ENCODE measurements around the gene ZNF507.
A peak's percentile ranks its signal among the peaks of the same experiment; 100 is the strongest.

ZNF507 gene

DNA sequence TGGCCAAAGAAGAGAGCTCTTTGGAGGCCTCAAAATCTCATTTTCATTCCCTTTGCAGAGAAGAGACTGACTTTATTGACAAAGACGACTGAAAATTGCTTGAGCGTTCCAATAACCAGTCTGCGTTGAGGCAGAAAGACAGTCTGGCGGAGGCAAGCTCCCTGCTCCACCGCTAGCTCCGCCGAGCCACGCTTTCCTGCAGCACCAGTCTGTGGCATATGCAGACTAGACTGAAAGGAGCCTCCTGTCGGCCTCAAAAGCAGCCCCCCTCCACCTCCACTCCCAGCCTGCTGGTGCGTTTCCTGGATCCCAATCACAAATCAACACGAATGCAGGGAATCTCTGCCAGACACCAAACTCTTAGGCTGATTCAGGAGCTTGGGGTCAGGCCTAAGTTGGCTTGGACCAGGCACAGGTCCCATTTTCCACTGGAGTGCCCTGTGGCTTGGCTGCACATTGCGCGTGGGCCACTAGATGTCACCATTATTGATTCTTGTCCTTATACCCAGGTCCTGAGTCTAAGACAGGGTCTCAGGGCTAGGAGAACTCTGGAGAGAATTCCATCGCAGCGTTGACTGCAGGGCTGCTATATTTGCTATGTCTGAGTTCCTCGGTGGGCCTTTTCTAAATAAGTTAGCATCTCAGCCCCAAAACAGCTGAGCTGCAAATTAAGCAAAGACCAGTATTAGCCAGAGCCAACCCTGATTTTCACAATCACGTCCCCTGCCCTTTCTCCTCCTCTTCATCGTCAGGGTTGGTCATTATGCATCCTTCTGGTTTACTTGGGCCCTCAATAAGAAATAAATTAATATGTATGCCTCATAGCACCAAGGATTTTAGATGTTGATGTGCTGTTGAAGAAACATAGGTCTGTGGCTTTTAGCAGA lies 5.2 kb upstream of the ZNF507 start:
- peak; percentile 50 for DNase-seq

DNA sequence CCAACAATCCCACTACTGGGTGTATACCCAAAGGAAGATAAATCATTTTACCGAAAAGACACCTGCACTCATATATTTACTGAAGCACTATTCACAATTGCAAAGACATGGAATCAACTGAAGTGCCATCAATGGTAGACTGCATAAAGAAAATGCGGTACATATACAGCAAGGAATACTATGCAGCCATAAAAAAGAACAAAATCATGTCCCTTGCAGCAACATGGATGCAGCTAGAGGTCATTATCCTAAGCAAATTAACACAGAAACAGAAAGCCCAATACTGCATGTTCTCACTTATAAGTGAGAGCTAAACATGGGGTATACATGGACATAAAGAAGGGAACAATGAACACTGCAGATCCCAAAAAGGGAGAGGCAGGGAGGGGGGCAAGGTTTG lies 2.7 kb upstream of the ZNF507 start:
- DNase-seq = no peak

DNA sequence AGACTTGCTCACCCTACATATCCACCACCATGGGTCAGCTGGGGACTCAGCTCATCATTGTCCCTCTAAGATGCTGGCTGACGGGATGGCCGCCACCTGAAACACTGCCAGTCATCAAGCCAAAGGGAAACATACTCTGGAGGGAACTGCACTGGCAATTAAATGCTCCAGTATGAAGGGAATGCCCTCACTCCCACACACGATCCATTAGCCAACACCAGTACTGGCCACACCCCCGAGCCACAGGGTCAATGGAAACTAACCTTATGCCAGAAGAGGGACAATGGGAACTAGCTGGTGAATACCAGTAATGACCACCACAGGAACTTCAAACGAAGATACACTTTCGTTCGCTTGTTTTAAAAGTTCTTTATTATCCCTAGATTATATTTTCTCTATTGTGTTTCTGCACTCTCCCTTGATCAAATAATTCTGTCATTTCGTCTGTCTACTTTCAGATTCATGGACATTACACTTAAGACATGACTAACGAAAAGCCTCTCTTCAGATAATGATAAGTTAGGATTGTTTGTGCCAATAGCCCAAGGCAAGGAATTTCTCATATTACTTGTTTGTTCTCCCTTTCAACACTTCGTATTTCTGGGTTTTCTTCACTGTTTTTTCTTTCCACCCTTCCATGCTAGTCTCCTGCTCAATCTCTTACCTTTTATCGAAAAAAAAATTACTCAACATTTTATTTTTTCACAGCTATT lies 1.7 kb upstream of the ZNF507 start:
- no peak for DNase-seq

DNA sequence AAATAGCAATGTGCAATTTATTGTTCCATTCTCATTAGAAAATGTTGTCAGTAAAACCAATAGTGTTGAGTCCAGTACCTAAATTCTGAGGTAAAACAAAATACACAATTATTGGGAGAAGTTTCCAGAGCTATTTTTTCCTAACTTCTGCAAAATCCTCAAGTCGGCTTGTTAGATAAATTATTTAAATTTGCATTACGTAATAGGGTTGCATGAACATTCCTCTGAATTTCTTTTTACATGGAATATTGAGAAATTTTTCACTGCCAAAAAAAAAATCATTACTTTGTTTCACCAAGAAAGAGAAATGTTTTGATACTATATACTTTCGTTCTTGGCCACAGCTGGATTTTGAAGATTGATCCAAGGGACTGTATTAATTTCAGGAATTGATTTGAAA lies 1.5 kb downstream of the ZNF507 start:
- DNase-seq = no peak

DNA sequence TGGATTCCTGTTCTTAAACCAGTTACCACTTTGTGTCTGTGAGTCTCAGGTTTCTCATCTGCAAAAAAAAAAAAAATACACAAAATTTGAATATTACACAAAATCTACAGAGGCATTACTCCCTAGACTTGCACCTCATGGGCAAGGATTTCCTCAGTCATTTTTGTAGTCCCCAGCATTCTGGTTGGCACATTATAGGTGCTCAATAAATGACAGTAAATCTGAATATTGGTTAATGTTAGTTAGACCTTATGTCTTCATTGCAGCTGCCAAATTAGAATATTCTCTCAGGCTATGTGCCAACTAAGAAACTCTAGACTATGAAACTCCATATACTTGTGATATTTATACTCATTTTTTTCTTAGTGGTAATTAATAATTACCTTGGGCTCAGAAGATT lies 2.2 kb downstream of the ZNF507 start:
- no peak for DNase-seq

DNA sequence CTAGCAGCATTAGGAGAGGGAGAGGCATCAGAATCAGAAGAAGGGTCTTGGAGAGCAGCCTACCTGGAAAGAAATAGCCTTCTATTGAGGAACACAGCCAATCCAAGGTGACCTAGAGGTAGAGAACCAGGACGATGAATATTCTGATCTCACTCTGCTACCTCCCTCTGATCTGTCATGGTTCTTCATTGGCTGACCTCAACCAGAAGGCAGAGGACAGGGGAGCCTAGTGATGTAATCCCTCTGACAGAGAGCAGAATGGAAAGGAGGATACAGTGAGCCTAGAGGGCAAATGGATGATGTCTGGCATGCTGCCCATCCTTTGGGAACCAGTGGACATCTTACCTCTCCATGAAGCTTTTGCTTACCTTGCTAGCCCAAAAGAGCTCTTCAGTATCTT lies 3.6 kb downstream of the ZNF507 start:
- DNase-seq = no peak

DNA sequence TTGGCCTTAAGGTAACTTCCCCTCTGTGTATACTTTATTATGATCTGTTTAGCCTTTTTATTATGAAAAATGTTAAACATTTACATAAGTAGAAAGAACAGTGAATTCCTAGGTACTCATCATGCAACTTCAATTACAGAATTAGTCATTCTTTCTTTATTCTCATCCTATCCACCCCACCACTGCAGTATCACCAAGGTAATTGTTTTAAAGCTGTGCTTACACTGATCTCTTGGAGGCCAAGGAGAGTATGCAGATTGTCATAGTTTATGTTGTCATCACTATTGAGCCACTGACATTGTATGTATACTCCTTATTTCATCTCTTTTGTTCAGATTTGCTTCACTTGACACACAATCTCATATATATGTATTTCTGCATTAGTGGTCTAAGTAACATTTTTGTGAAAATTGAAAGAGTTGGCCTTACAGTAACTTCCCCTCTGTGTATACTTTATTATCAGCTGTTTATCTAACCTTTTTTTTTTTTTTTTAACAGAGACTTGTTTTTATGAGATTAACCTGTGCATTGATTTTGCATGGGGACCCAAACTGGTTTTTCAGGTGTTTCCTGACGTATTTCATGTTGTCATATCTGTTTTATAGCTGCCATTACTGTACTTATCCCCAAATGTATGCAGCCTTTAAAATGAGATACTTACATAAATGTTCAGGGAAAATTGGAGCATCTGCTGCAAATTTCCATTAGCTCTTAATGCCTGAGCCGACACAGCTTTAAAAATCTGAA lies 4.5 kb downstream of the ZNF507 start:
- no peak for DNase-seq

DNA sequence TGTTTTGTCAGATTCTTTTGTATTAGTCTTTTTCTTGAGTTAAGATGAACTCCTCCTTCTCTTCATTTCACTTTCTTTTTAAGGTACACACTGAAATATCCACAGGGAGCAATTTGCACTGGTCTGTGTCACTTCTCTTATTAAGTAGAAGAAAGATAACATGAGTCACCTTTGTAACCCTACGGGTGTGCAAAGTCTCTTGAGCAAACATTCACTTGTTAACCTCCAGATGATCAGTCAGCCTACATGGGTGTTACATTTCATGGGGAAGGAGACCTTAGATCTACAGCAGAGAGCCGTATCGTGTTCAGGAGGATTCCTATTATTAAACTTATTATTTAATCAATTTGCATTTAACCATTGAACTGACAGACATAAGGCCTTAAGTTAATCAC lies 5.1 kb downstream of the ZNF507 start:
- no peak for DNase-seq

DNA sequence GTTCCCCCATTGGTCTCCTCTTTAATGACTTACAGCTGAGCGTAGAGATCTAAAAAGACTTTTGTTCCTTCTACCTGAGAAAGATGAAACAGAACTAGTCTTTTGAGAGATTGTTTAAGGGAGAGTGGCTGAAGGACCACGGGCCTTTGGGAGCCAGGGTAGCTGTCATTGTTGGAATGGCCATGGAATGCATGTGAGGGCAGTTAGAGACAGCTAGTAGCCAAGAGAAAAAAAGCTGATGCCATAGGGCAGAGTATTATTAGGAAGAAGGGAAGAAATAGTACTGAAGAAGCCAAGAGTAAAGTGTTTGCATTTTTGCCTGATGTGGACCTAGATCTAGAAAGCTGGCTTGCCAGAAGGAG lies 5.6 kb downstream of the ZNF507 start:
- DNase-seq = no peak

DNA sequence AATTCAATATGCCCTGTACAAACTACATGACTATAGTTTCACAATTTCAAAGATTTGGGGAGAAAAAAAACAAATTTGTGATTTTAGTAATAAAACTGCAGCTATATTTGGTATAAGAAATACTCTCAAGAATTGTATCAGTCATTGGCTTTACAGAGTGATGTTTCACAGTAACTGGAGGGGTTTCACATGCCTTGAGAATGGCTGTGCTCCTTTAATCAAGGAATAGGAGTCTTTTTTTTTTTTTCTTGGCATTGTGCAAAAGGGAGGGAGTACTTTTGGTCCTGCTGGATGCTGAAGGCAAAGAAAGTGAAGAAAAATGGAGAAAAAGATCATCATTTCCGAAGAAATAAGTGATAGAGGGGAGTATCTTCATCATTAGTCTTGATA lies 6.8 kb downstream of the ZNF507 start:
- DNase-seq = no peak

DNA sequence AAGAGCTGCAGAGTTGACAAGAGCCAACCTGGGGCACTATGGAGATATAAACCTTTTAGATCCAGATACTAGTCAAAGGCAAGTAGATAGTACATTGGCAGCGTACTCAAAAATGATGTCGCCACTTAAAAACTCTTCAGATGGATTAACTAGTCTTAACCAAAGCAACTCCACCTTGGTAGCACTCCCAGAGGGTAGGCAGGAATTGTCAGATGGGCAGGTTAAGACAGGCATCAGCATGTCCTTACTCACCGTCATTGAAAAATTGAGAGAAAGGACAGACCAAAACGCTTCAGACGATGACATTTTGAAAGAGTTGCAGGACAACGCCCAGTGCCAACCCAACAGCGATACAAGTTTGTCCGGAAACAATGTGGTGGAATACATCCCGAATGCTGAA lies 8.9 kb downstream of the ZNF507 start:
- DNase-seq = no peak

DNA sequence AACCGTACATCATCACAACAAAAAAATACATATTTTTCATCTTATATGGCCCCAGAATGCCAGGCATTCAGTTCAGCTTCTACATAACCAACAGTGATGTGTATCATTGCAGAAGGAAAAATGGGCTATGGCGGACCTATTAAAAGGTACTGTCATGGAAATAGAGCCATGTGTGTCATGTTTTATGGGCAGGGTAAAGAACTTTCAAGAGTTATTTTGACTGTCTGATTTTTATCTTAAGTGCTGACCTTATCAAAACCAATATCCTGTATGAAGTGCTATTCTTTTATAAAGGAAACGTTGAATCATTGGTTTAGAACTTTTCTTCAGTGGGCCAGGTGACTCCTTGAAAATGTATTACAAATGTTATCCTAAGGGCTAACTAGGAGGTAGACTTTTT lies 9.9 kb downstream of the ZNF507 start:
- no peak for DNase-seq

DNA sequence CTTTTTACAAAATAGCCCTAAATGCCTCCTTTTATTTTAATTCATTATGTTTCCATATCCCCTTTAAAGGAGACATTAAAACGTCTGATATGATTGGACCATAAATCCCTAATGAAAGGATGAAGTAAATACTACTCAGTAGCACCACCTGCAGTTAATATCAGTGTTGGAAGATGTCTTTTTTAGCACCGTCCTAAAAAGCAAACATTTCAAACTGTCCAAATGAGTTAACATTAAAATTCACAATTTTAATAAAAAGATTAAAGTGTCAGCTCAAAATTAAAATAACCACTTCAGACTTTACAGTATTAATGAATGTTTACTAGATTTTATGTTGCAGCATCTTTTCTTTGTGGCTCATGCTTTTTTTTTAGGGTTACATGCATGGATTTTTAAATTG lies 12.3 kb downstream of the ZNF507 start:
- no peak for DNase-seq

DNA sequence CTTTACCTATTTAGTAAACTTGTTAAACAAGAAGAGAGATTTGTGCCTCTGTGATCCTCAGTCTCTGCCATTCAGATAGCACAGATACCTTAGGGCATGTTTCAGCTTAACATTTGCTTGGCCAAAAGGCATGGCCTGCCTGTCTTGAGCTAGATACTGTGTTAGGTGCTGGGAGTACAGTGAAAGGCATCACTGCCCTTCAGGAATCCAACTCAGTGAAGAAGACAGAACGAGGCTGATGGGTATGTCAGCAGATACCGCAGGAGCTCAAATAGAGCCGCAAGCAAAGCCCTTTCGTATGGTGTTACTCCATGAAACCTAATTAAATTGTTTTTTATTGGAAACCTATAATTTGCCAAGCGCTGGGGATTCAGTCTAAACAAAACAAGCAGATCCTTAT lies 12.9 kb downstream of the ZNF507 start:
- no peak for DNase-seq

DNA sequence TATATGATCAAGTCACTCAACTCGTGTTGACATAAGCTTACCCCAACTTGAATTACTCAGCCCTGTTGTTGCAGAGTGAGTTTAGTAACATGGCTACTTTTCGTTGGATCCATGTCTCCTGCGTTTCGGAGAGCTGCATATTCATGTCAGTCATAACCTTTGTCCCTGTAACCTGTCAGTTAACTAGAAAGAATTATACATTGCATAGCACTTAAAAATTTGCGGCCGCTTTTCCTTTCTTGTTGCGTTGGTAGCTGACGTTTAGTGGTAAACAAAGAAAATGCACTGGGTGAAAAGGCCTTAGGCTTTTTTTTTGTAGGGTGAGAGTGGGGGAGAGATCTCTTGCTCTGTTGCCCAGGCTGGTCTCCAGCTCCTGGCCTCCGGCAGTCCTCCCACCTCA lies 14.2 kb downstream of the ZNF507 start:
- no peak for DNase-seq

DNA sequence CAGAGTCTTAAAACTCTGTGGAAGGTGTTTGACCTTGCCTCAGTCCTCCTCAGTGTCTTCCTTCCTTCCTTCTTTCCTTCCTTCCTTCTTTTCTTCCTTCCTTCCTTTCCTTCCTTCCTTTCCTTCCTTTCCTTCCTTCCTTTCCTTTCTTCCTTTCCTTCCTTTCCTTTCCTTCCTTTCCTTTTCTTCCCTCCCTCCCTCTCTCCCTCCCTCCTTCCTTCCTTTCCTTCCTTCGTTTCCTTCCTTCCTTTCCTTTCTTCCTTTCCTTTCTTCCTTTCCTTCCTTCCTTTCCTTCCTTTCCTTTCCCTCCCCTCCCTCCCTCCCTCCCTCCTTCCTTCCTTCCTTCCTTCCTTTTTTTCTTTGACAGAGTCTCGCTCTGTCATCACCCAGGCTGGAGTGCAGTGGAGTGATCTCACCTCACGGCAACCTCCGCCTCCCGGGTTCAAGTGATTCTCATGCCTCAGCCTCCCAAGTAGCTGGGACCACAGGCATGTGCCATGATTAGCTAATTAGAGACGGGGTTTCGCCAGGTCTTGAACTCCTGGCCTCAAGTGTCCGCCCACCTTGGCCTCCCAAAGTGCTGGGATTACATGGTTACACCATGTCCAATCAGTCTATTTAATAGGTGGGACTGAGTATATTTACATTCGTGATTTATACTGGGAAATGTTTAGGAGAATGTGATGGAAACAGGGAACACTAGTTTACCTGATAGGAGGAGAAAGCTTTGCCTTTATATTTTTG lies 16.3 kb downstream of the ZNF507 start:
- DNase-seq = no peak

DNA sequence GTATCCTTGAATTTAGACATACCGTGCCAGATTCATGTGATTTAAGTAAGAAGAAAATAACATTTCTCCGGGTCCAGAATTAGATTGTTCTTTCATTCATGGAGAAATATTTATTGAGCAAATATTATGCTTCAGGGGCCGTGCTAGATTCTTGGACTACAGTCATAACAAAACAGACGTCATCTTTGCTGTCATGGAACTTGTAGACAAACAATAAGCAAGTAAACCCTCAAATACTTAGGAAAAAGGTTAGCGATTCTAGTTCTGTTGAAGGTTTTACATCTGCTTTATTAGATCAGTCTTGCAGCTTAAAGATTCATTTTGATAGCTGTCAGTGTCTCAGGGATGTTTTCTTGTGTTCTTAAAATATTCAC lies 16.9 kb downstream of the ZNF507 start:
- no peak for DNase-seq

DNA sequence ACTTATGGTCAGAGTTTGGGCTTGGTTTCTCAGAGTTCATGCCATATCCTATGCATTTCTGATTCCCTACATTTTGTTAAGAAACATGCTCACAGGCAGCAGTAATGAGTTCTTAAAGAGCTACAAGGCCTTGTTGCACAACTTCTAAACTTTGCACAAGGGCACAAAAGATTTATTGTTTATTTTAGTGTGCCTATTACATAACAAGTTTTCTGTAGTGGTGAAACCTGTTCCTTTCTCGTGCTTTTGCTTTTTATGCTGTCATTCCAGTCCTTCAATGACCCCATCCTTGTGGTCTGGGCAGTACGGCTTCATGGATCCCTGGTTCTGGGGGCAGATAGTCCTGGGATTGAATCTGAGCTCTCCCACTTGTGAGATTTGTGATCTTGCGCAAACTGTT lies 17.8 kb downstream of the ZNF507 start:
- no peak for DNase-seq

DNA sequence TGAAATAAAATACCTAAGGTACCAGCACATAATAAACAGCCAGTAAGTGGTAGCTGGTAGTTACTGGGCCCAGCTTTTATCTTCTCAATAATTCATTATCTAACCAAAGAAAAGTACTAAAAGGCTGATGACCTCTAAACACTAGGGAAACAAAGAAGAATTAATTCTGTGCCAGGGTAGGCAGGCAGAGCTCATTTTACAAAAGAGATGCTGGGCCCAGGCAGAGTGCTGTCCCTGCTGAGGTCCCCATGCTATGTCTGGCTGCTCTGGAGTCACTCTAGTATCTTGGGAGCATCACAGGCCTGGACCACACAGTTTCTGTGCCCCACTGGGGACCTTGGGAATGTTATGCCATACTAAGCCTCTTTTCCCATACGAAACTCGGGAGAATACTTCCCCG lies 18.2 kb downstream of the ZNF507 start:
- DNase-seq = no peak

DNA sequence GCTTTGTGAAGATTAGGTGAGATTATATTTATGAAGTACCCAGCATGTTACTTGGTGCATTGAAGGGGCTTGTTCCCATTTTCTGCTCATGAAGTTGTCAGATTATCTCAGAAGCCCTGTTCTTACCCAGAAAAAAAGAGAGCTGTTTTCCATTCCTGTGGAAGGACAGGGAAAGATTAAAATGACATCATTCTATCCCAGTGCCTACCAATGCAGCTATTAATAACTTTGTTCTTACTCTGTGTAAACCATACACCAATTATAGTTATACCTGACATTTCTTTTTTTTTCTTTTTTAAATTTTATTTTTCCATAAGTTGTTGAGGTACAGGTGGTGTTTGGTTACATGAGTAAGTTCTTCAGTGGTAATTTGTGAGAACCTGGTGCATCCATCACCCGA lies 18.6 kb downstream of the ZNF507 start:
- no peak for DNase-seq

DNA sequence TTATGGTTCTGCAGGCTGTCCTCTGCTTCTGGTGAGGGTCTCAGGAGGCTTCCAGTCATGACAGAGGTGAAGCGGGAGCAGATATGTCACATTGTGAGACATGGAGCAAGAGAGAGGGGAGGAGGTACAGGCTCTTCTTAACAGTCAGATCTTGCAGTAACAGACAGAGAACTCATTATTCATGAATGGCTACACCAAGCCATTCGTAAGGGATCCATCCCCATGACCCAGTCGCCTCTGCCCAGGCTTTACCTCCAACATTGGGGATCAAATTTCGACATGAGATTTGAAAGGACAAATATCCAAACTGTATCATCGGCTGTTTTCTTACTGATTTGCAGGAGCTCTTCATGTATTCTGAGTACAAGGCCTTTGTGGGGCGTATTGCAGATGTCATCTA lies 21.7 kb downstream of the ZNF507 start:
- DNase-seq = no peak

DNA sequence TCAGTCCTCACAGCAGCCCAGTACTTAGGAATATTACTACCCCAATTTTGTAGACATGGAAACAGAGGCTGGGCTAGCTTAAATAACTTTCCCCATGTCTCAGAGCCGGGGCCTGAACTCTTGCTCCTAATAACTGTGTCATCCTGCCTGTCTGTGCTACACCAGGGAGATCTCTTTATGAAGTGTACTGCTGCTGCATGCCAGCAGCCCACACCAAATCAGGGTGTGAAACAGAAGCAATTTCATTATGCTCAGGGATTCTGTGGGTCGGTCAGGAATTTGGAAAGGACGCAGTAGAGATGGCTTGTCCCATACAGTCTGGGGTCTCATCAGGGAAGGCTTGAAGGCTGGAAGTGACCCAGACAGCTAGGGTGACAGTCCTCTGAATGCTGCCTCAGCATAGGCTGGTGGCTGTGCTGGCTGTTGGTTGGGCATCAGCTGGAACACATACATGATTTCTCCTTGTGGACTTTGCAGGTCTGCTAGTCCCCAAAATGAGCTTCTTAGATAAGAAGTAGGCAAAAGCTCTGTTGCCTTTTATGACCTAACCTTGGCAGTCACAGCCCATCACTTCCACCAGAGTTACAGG lies 22.6 kb downstream of the ZNF507 start:
- DNase-seq = no peak

DNA sequence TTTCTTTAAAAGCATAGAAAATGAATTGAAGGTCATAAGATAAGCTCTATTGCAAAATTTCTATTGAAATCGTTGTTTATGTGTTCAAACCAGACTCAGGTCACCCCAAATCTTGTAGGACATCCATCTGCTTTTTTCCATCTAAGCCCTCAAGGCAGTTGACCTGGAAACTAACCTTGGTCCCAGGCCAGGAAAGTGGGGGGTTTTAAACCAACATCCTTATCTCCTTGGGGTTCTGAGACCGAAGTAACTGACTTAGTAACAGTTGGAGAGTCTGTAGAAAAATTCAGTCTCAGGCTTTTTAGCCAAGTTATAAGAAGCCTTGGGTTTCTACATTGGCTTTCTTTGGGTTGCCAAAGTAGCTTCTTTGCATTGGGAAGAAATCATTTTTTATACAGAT lies 23.4 kb downstream of the ZNF507 start:
- no peak for DNase-seq

Measured in stimulated activated CD4-positive, alpha-beta T cell treated with anti-CD3 and anti-CD28 coated beads, Interleukin-12 subunit alpha, Interleukin-12 subunit beta, amount 100 ng/mL, for 4 hours (primary cell).